Mesendoderm (in vitro differentiated cells): ENCODE results near the gene HPGDS.
"Not testable (repeated sequence)": the region's sequence is repeated elsewhere in the genome, so short reads cannot be mapped to it uniquely, and the experiment has no call there.

Experiments
- DNase-seq: peaks from one replicate; pipeline ENCODE4 v3.0.0; 2013
- H2AK5ac ChIP-seq: 2 replicates; pipeline ENCODE4 v1.6.1; 2013; ENCODE audit warnings: low read length, inconsistent platforms
- H2BK120ac ChIP-seq: 2 replicates; pipeline ENCODE4 v1.6.1; 2013; ENCODE audit warnings: low read depth, mild to moderate bottlenecking, low read length, moderate library complexity, mixed read lengths
- H2BK15ac ChIP-seq: replicated peaks from 2 replicates; pipeline ENCODE4 v1.6.1; 2013; ENCODE audit warnings: low read depth, mild to moderate bottlenecking, moderate library complexity
- H2BK5ac ChIP-seq: 2 replicates; pipeline ENCODE4 v1.6.1; 2013; ENCODE audit warnings: low read length, inconsistent platforms
- H3K18ac ChIP-seq: 2 replicates; pipeline ENCODE4 v1.6.1; 2013; ENCODE audit warnings: mild to moderate bottlenecking, low read length, mixed read lengths
- H3K23ac ChIP-seq: one replicate; pipeline ENCODE4 v1.6.1; 2013; ENCODE audit warnings: low read length
- H3K27ac ChIP-seq: 2 replicates; pipeline ENCODE4 v1.5.1; 2013; ENCODE audit warnings: low read depth, mild to moderate bottlenecking, inconsistent platforms, low read length, moderate library complexity
- H3K27me3 ChIP-seq: 2 replicates; pipeline ENCODE4 v1.6.1; 2013; ENCODE audit warnings: low read length, control low read depth, mild to moderate bottlenecking, inconsistent platforms; ENCODE audit not compliant: insufficient read depth, poor library complexity
- H3K36me3 ChIP-seq: 2 replicates; pipeline ENCODE4 v1.6.1; 2013; ENCODE audit warnings: low read length, inconsistent platforms; ENCODE audit not compliant: control insufficient read depth, insufficient read depth
- H3K4ac ChIP-seq: one replicate; pipeline ENCODE4 v1.6.1; 2013; ENCODE audit warnings: low read depth, mild to moderate bottlenecking, low read length, moderate library complexity
- H3K4me1 ChIP-seq: 2 replicates; pipeline ENCODE4 v1.6.1; 2013; ENCODE audit warnings: low read depth, low read length, inconsistent platforms; ENCODE audit not compliant: control insufficient read depth
- H3K4me2 ChIP-seq: 2 replicates; pipeline ENCODE4 v1.6.1; 2013; ENCODE audit warnings: low read length
- H3K4me3 ChIP-seq: 2 replicates; pipeline ENCODE4 v1.5.1; 2013; ENCODE audit warnings: mild to moderate bottlenecking, low read length
- H3K56ac ChIP-seq: one replicate; pipeline ENCODE4 v1.6.1; 2013; ENCODE audit warnings: low read length
- H3K79me1 ChIP-seq: 2 replicates; pipeline ENCODE4 v1.6.1; 2013; ENCODE audit warnings: low read length, inconsistent platforms
- H3K79me2 ChIP-seq: 2 replicates; pipeline ENCODE4 v1.6.1; 2013; ENCODE audit warnings: mild to moderate bottlenecking, low read length; ENCODE audit not compliant: control insufficient read depth, insufficient read depth
- H3K9ac ChIP-seq: 2 replicates; pipeline ENCODE4 v1.6.1; 2013; ENCODE audit warnings: low read length, inconsistent platforms
- H4K5ac ChIP-seq: one replicate; pipeline ENCODE4 v1.6.1; 2013; ENCODE audit warnings: low read length
- H4K8ac ChIP-seq: one replicate; pipeline ENCODE4 v1.6.1; 2013; ENCODE audit warnings: low read depth, mild to moderate bottlenecking, control low read depth, low read length, moderate library complexity
- WGBS: extraction: QIAGEN DNeasy Blood & Tissue Kit; methylation state at CpG from one replicate; pipeline ENCODE4 v1.1.7; 2013; ENCODE audit warnings: low lambda C conversion rate, missing lambda C conversion rate; ENCODE audit not compliant: insufficient coverage; ENCODE audit errors: extremely low coverage; 5-methylcytosine and 5-hydroxymethylcytosine counted together

The HPGDS gene

DNA sequence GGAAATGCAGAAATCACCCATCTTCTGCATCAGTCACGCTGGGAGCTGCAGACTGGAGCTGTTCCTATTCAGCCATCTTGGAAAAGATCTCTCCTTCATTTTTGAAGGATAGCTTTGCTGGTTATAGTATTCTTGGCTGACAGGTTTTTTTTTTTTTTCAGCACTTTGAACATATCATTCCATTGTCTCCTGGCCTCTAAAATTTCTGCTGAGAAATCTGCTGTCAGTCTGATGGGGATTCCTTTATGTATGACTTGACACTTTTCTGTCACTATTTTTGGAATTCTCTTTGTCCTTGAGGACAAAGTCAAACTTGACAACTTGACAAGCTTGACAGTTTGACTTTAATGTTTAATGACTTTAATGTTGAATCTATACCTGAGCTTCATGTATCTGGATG, 16.8 kb downstream of the HPGDS start:
- no peak overlapping the region for H3K4ac ChIP-seq
- no peak overlapping the region for H3K4me2 ChIP-seq
- no peak overlapping the region for H3K56ac ChIP-seq
- H3K27me3 ChIP-seq: no peaks in the 10 kb centered on the region
- no peak overlapping the region for H3K23ac ChIP-seq
- H2BK5ac ChIP-seq: no peak overlapping the region
- H3K27ac ChIP-seq: no peak overlapping the region
- H3K4me3 ChIP-seq: no peak overlapping the region
- H3K4me1 ChIP-seq: no peaks in the 10 kb centered on the region
- peak; percentile 63 for DNase-seq
- WGBS: no CpG with 5 or more reads among the region's 1 CpG
- no peaks in the 10 kb centered on the region for H3K79me1 ChIP-seq
- no peak overlapping the region for H3K18ac ChIP-seq
- H3K79me2 ChIP-seq: no peaks in the 10 kb centered on the region
- H4K8ac ChIP-seq: no peak overlapping the region
- H2AK5ac ChIP-seq: no peak overlapping the region
- H4K5ac ChIP-seq: no peak overlapping the region
- H2BK15ac ChIP-seq: no peak overlapping the region
- H3K36me3 ChIP-seq: no peaks in the 10 kb centered on the region
- no peak overlapping the region for H3K9ac ChIP-seq
- H2BK120ac ChIP-seq: no peak overlapping the region

DNA sequence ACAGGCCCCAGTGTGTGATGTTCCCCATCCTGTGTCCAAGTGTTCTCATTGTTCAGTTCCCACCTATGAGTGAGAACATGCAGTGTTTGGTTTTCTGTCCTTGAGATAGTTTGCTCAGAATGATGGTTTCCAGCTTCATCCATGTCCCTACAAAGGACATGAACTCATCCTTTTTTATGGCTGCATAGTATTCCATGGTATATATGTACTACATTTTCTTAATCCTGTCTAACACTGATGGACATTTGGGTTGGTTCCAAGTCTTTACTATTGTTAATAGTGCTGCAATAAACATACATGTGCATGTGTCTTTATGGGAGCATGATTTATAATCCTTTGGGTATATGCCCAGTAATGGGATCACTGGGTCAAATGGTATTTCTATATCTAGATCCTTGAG, 22.7 kb downstream of the HPGDS start:
- H3K36me3 ChIP-seq, H2BK5ac ChIP-seq, H2BK120ac ChIP-seq, H3K56ac ChIP-seq, H4K8ac ChIP-seq, H3K27me3 ChIP-seq, H3K79me2 ChIP-seq, H3K23ac ChIP-seq, DNase-seq, H3K27ac ChIP-seq, H4K5ac ChIP-seq, H3K9ac ChIP-seq, H3K4ac ChIP-seq, H3K4me3 ChIP-seq, H2BK15ac ChIP-seq, H3K79me1 ChIP-seq, H3K18ac ChIP-seq, H3K4me1 ChIP-seq, H2AK5ac ChIP-seq, H3K4me2 ChIP-seq: not testable (repeated sequence)

DNA sequence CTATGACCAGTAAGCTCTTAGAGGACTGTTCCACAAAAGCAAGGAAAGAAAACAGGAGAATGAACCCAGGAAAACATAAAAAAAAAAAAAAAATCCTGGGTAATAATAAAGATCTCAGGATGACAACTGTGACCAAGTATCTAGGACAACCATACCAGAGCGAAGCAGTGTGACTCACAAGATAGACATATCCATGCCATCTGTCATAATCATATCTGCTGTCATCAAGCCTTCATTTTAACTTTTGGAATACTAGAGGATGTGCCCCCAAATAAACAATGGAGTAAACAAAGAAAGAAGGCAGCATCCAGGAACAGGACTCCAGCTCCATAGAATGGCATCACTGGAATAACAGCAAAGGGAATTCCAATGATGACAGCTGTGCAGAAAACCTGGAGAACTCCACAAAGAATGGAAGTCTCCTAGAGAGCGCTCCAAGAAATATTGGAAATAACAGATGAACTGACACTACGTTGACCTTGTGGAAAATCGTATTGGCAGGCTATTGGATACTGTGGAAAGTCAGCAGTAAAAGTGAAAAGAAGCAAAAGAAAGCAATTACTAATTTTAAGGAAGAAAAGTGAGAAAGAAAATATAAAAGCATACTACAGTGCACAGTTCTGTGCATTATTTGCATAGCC, 35.3 kb downstream of the HPGDS start:
- H2AK5ac ChIP-seq: no peak overlapping the region
- no peak overlapping the region for H2BK15ac ChIP-seq
- H2BK5ac ChIP-seq: no peak overlapping the region
- no peak overlapping the region for H4K8ac ChIP-seq
- H3K56ac ChIP-seq: no peak overlapping the region
- no peak overlapping the region for H3K4me2 ChIP-seq
- no peaks in the 10 kb centered on the region for H3K4me1 ChIP-seq
- no peak overlapping the region for H3K4me3 ChIP-seq
- no peak overlapping the region for H3K4ac ChIP-seq
- peaks cover 2% of the 10 kb centered on the region for H3K27me3 ChIP-seq
- H2BK120ac ChIP-seq: no peak overlapping the region
- H3K79me2 ChIP-seq: no peaks in the 10 kb centered on the region
- no peak overlapping the region for H3K23ac ChIP-seq
- H3K36me3 ChIP-seq: no peaks in the 10 kb centered on the region
- DNase-seq: no peak
- no peak overlapping the region for H3K9ac ChIP-seq
- no peak overlapping the region for H3K27ac ChIP-seq
- no peak overlapping the region for H3K18ac ChIP-seq
- H4K5ac ChIP-seq: no peak overlapping the region
- H3K79me1 ChIP-seq: no peaks in the 10 kb centered on the region
- no CpG with 5 or more reads among the region's 4 CpGs for WGBS

DNA sequence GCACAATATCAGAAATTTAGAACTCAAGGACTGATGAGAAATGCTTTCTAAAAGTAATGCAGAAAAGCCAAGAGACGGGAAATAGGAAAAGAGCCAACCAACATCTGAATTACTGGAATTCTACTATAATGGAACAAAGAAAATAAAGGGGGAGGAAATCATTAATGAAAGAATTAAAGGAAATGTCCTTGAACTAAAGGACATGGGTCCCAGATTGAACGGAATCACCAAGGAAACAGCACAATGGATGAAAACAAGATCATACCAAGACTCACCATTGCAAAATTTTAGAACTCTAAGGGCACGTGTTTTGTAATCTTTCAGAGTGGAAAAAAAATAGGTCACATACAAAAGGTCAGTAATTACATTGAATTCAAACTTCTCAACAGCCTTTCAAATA, 35.9 kb downstream of the HPGDS start:
- WGBS: no CpG with 5 or more reads among the region's 3 CpGs
- H3K27ac ChIP-seq: no peak overlapping the region

DNA sequence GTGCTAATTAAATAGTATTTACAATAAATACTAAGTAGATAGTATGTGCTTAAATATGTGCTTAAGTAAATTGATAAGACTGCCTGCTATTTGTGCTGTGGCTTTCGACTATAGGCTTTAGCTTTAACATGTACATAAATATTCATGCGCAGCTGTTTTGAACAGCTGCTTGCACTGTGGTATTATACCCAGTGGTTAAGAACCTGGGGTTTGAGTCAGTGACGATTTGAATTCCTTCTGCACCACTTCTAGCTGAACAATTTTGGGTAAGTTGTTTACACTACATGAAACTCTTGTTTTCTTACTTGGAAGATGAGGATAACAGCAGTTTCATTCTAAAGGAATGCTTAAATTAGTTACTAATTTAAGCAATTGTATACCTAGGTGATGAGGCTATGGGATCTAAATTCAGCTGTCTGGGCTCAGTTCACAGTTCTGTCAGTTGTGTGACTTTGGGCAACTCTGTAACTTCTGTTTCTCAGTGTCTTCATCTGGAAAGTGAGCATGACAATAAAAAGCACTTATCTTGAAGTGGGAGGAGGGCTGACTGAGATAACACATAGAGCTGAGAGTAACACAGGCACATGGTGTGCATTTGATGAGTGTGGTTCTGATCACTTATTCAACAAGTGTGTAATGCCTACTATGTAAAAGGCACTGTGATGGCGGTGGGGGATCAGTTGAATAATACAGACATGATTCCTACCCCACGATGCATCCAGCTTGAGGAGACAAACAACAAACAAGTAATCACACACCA, 37.0 kb downstream of the HPGDS start:
- WGBS: no CpG with 5 or more reads among the region's 5 CpGs
- no peaks in the 10 kb centered on the region for H3K4me1 ChIP-seq

More for the DNA sequence above, 35.9 kb downstream of the HPGDS start:
- H3K9ac ChIP-seq: no peak overlapping the region
- no peaks in the 10 kb centered on the region for H3K4me1 ChIP-seq
- H2BK5ac ChIP-seq: no peak overlapping the region
- no peak overlapping the region for H2BK120ac ChIP-seq
- DNase-seq: no peak
- H3K4me3 ChIP-seq: no peak overlapping the region
- H2BK15ac ChIP-seq: no peak overlapping the region
- H2AK5ac ChIP-seq: no peak overlapping the region
- H3K79me1 ChIP-seq: no peaks in the 10 kb centered on the region
- no peak overlapping the region for H4K5ac ChIP-seq
- H3K4me2 ChIP-seq: no peak overlapping the region
- no peak overlapping the region for H3K4ac ChIP-seq
- H3K23ac ChIP-seq: no peak overlapping the region
- no peak overlapping the region for H3K18ac ChIP-seq
- peaks cover 2% of the 10 kb centered on the region for H3K27me3 ChIP-seq
- H4K8ac ChIP-seq: no peak overlapping the region
- no peaks in the 10 kb centered on the region for H3K79me2 ChIP-seq
- H3K36me3 ChIP-seq: no peaks in the 10 kb centered on the region
- no peak overlapping the region for H3K56ac ChIP-seq

More for the DNA sequence above, 37.0 kb downstream of the HPGDS start:
- H3K23ac ChIP-seq: no peak overlapping the region
- no peak overlapping the region for H4K8ac ChIP-seq
- H3K18ac ChIP-seq: no peak overlapping the region
- no peak overlapping the region for H3K4me3 ChIP-seq
- H3K79me1 ChIP-seq: no peaks in the 10 kb centered on the region
- peak; percentile 6 for DNase-seq
- peaks cover 2% of the 10 kb centered on the region for H3K27me3 ChIP-seq
- H3K9ac ChIP-seq: no peak overlapping the region
- no peaks in the 10 kb centered on the region for H3K79me2 ChIP-seq
- H4K5ac ChIP-seq: no peak overlapping the region
- H3K27ac ChIP-seq: no peak overlapping the region
- no peaks in the 10 kb centered on the region for H3K36me3 ChIP-seq
- H3K56ac ChIP-seq: no peak overlapping the region
- no peak overlapping the region for H2BK15ac ChIP-seq
- no peak overlapping the region for H2BK120ac ChIP-seq
- H2BK5ac ChIP-seq: no peak overlapping the region
- no peak overlapping the region for H3K4ac ChIP-seq
- H3K4me2 ChIP-seq: no peak overlapping the region
- H2AK5ac ChIP-seq: no peak overlapping the region
